PC-3 (cell line): ENCODE measurements around the gene WNT10A. TPM values are rescaled to one million over a fixed set of nuclear protein-coding genes. Genes with fewer than 3 reads are reported as not detected.

Experiments used
- ATAC-seq: fragments of 200-7000 bp; cut with Tn5 transposase; 2 replicates; pipeline ENCODE4 v1.9.1; 2020; ENCODE audit warnings: mild to moderate bottlenecking, moderate library complexity
- BruUV-seq: library from RNA; stranded (reverse); fragments of 400-500 nt; replicated peaks from 2 replicates; lab custom pipeline; 2021; lab: Mats Ljungman, UMichigan
- CTCF ChIA-PET: fragments of 300-600 bp; sonication (Branson Sonifier 250); formaldehyde crosslinking; loops from one replicate; lab custom pipeline; 2022; ENCODE audit warnings: antibody characterized with exemption; lab: Charles Lee
- POLR2A ChIA-PET: fragments of 300-600 bp; sonication (Branson Sonifier 250); formaldehyde crosslinking; loops from one replicate; lab custom pipeline; 2022; ENCODE audit warnings: antibody characterized with exemption; ENCODE audit not compliant: unreplicated experiment; lab: Charles Lee
- DNase-seq: peaks from one replicate; pipeline ENCODE4 v3.0.0-alpha.2; 2015
- H2AFZ ChIP-seq: fragments of 300-600 bp; sonication (generic); 2 replicates; pipeline ENCODE4 v1.6.0; 2016; ENCODE audit warnings: antibody characterized with exemption, low read length
- H3F3A ChIP-seq: fragments of 300-600 bp; sonication (generic); one replicate; pipeline ENCODE4 v1.6.0; 2017; ENCODE audit warnings: antibody characterized with exemption, low read length, control low read depth, mild to moderate bottlenecking; ENCODE audit not compliant: unreplicated experiment
- H3K27ac ChIP-seq: fragments of 300-600 bp; sonication (generic); 2 replicates; pipeline ENCODE4 v1.5.1; 2016; ENCODE audit warnings: mild to moderate bottlenecking, low read length
- H3K27me3 ChIP-seq: fragments of 300-600 bp; sonication (generic); 2 replicates; pipeline ENCODE4 v1.6.1; 2016; ENCODE audit warnings: low read length, mixed read lengths
- H3K36me3 ChIP-seq: fragments of 300-600 bp; sonication (generic); 2 replicates; pipeline ENCODE4 v1.6.1; 2016; ENCODE audit warnings: low read depth, mixed run types, low read length, mixed read lengths
- H3K4me1 ChIP-seq: fragments of 300-600 bp; sonication (generic); 2 replicates; pipeline ENCODE4 v1.5.1; 2016; ENCODE audit warnings: low read length; ENCODE audit not compliant: insufficient read depth
- H3K4me2 ChIP-seq: fragments of 300-600 bp; sonication (generic); 2 replicates; pipeline ENCODE4 v1.6.0; 2016; ENCODE audit warnings: low read length
- H3K4me3 ChIP-seq: fragments of 300-600 bp; sonication (generic); 2 replicates; pipeline ENCODE4 v1.5.1; 2016; ENCODE audit warnings: mild to moderate bottlenecking, low read length, mixed read lengths
- H3K79me2 ChIP-seq: fragments of 300-600 bp; sonication (generic); 2 replicates; pipeline ENCODE4 v1.6.1; 2017; ENCODE audit warnings: low read length, mixed read lengths
- H3K9ac ChIP-seq: fragments of 300-600 bp; sonication (generic); 2 replicates; pipeline ENCODE4 v1.6.0; 2016; ENCODE audit warnings: mild to moderate bottlenecking, low read length
- H3K9me2 ChIP-seq: fragments of 300-600 bp; sonication (generic); replicated peaks from 2 replicates; pipeline ENCODE4 v1.6.1; 2016; ENCODE audit warnings: mixed run types, low read length, mixed read lengths
- H3K9me3 ChIP-seq: fragments of 300-600 bp; sonication (generic); 2 replicates; pipeline ENCODE4 v1.6.1; 2016; ENCODE audit warnings: low read length, mixed read lengths
- H4K20me1 ChIP-seq: fragments of 300-600 bp; sonication (generic); 2 replicates; pipeline ENCODE4 v1.6.1; 2016; ENCODE audit warnings: low read length, mixed read lengths
- EZH2 ChIP-seq: fragments of 300-600 bp; sonication (generic); IDR thresholded peaks from one replicate; pipeline ENCODE4 v1.6.1; 2017; ENCODE audit warnings: antibody characterized with exemption, mild to moderate bottlenecking, low read length; ENCODE audit not compliant: unreplicated experiment
- EZH2phosphoT487 ChIP-seq: fragments of 300-600 bp; sonication (generic); IDR thresholded peaks from 2 replicates; pipeline ENCODE4 v1.6.1; 2018; ENCODE audit warnings: mild to moderate bottlenecking, antibody characterized with exemption, low read length, borderline replicate concordance
- intact Hi-C: fragments of 100-400 bp; cut with micrococcal nuclease; formaldehyde crosslinking; loops from 2 replicates; pipeline ENCODE4 v1.9.0; 2023
- total RNA-seq: library from RNA; depleted of rRNA; stranded (reverse); fragments of >200 nt; gene quantifications from 2 replicates; pipeline ENCODE4 v1.2.3, GENCODE V29; 2014
- TF ChIP-seq, protein P1 (sequence below): fragments of 300-600 bp; sonication (generic); conservative IDR thresholded peaks from 2 replicates; pipeline ENCODE4 v1.5.1; 2017; ENCODE audit warnings: antibody characterized with exemption, low read depth, mild to moderate bottlenecking, low read length

WNT10A gene
- total RNA-seq, 1 experiment from 2014 or later: 0.40 TPM

DNA sequence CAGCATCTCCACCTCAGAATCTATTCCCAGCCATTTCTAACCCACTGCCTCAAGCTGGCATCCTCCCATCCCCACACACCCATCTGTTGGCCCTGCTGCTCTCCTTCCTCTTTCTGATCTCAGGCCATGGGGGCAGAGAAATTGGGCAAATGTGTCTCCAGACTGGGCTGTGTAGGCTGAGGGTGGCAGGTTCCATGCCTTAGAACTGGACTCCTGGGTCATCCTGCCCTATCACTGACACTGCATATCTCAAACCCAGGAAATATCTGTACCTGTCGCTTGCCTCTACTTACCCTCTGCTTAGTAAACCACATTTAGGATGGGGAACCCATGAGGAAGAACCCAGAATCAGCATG is 1.8 kb downstream of the WNT10A start:
- no peak overlapping the region for H3K9ac ChIP-seq

DNA sequence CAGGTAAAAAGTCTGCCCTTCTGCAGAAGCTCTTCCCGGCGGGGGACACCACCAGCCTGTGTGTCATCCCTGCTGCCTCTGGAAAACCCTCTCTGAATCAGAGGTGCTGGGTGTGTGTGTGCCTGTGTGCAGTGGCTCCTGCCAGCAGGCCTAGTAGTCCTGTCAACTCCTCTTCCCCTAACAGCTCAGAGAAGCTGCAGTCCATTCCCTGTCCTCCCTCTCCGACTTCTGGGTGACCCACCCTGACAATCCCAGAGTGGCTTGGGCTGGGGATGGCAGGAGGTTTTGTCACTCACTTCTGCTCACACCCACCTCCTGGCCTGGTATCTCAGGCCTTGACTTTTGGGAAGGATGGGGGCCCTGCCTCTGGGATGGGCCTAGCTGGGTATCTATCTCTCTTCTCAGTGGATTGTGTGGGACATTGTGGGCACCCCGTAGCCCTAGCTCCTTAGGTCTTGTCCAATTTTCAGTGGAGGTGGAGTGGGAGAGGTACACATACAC is 2.3 kb downstream of the WNT10A start:
- H3K4me3 ChIP-seq: no peak overlapping the region
- ATAC-seq (peak; percentile 36; the same call in 1 of the 2 replicates), DNase-seq (peak; percentile 32)
- no peak for TF ChIP-seq EZH2phosphoT487
- no peak for TF ChIP-seq EZH2
- TF ChIP-seq, protein P1, sequence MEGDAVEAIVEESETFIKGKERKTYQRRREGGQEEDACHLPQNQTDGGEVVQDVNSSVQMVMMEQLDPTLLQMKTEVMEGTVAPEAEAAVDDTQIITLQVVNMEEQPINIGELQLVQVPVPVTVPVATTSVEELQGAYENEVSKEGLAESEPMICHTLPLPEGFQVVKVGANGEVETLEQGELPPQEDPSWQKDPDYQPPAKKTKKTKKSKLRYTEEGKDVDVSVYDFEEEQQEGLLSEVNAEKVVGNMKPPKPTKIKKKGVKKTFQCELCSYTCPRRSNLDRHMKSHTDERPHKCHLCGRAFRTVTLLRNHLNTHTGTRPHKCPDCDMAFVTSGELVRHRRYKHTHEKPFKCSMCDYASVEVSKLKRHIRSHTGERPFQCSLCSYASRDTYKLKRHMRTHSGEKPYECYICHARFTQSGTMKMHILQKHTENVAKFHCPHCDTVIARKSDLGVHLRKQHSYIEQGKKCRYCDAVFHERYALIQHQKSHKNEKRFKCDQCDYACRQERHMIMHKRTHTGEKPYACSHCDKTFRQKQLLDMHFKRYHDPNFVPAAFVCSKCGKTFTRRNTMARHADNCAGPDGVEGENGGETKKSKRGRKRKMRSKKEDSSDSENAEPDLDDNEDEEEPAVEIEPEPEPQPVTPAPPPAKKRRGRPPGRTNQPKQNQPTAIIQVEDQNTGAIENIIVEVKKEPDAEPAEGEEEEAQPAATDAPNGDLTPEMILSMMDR: no peak
- H3K4me2 ChIP-seq: no peak overlapping the region
- H3K9me3 ChIP-seq: no peaks in the 10 kb centered on the region
- H4K20me1 ChIP-seq: no peaks in the 10 kb centered on the region
- no peaks in the 10 kb centered on the region for H3K9me2 ChIP-seq
- intact Hi-C loops: no loop called here
- H3K9ac ChIP-seq: no peak overlapping the region
- POLR2A ChIA-PET: no interaction called here
- CTCF ChIA-PET: interaction anchor here (1.0 kb wide), 1 partner anchor 15 kb away, joined by 3 read pairs; no protein-coding TSS in a partner anchor
- H3K4me1 ChIP-seq: no peaks in the 10 kb centered on the region
- no peak overlapping the region for H3K27ac ChIP-seq
- H3K36me3 ChIP-seq: no peaks in the 10 kb centered on the region
- no peak overlapping the region for H2AFZ ChIP-seq
- no peaks in the 10 kb centered on the region for H3K27me3 ChIP-seq
- no TSS peak for BruUV-seq
- no peaks in the 10 kb centered on the region for H3K79me2 ChIP-seq
- no peaks in the 10 kb centered on the region for H3F3A ChIP-seq

More for the DNA sequence above, 1.8 kb downstream of the WNT10A start:
- DNase-seq (no peak), ATAC-seq (no peak)
- no TSS peak for BruUV-seq
- no peaks in the 10 kb centered on the region for H3F3A ChIP-seq
- no peaks in the 10 kb centered on the region for H3K79me2 ChIP-seq
- H3K4me3 ChIP-seq: no peak overlapping the region
- TF ChIP-seq, protein P1: no peak
- TF ChIP-seq EZH2phosphoT487 (no peak), EZH2 (no peak)
- ChIA-PET POLR2A (no interaction called here), CTCF (interaction anchor here (1.0 kb wide), 1 partner anchor 16 kb away, joined by 3 read pairs; no protein-coding TSS in a partner anchor)
- no peaks in the 10 kb centered on the region for H3K9me3 ChIP-seq
- H3K27me3 ChIP-seq: no peaks in the 10 kb centered on the region
- no peak overlapping the region for H3K27ac ChIP-seq
- no peaks in the 10 kb centered on the region for H4K20me1 ChIP-seq
- H3K36me3 ChIP-seq: no peaks in the 10 kb centered on the region
- H3K4me1 ChIP-seq: no peaks in the 10 kb centered on the region
- H3K9me2 ChIP-seq: no peaks in the 10 kb centered on the region
- intact Hi-C loops: no loop called here
- no peak overlapping the region for H3K4me2 ChIP-seq
- no peak overlapping the region for H2AFZ ChIP-seq
